ENCODE data around the gene MYO9A. TPM values are rescaled to one million over a fixed set of nuclear protein-coding genes. Genes with fewer than 3 reads are reported as not detected.

MYO9A gene
- total RNA-seq, 4 donors from 2014 or later: 53.2 to 72.7 (median 57.2) TPM

- TF ChIP-seq CTCF (IDR thresholded peaks at IDR 0.05; ENCODE audit: low read depth): no peak
Observed at GRCh38 chr15:72006382-72006781, 111.6 kb downstream of the MYO9A start.

- no peak for TF ChIP-seq CTCF (IDR thresholded peaks at IDR 0.05; ENCODE audit: low read depth)
Observed at GRCh38 chr15:72005483-72005882, 112.5 kb downstream of the MYO9A start.

- TF ChIP-seq CTCF (IDR thresholded peaks at IDR 0.05; ENCODE audit: low read depth): no peak
Observed at GRCh38 chr15:71999807-72000206, 118.1 kb downstream of the MYO9A start.

- no peak for TF ChIP-seq CTCF (IDR thresholded peaks at IDR 0.05; ENCODE audit: low read depth)
Observed at GRCh38 chr15:71997691-71998090, 120.3 kb downstream of the MYO9A start.

- no peak for TF ChIP-seq CTCF (IDR thresholded peaks at IDR 0.05; ENCODE audit: low read depth)
Observed at GRCh38 chr15:71975816-71976150, 142.2 kb downstream of the MYO9A start.

- TF ChIP-seq CTCF (IDR thresholded peaks at IDR 0.05; ENCODE audit: low read depth): no peak
Observed at GRCh38 chr15:71974211-71974610, 143.7 kb downstream of the MYO9A start.

- TF ChIP-seq CTCF (IDR thresholded peaks at IDR 0.05; ENCODE audit: low read depth): no peak
Observed at GRCh38 chr15:71973366-71973765, 144.6 kb downstream of the MYO9A start.

GRCh38 chr15:71971905-71972304 lies 146.0 kb downstream of the MYO9A start:
- TF ChIP-seq CTCF (IDR thresholded peaks at IDR 0.05; ENCODE audit: low read depth): no peak

All from subcutaneous adipose tissue (tissue), 4 donors.